Activated T-cell treated with anti-CD3 and anti-CD28 coated beads for 4 hours (primary cell): ENCODE measurements around the gene ERF.

Experiments
- DNase-seq: peaks from one replicate; pipeline ENCODE4 v3.0.0-alpha.2; 2020

Gene ERF

DNA sequence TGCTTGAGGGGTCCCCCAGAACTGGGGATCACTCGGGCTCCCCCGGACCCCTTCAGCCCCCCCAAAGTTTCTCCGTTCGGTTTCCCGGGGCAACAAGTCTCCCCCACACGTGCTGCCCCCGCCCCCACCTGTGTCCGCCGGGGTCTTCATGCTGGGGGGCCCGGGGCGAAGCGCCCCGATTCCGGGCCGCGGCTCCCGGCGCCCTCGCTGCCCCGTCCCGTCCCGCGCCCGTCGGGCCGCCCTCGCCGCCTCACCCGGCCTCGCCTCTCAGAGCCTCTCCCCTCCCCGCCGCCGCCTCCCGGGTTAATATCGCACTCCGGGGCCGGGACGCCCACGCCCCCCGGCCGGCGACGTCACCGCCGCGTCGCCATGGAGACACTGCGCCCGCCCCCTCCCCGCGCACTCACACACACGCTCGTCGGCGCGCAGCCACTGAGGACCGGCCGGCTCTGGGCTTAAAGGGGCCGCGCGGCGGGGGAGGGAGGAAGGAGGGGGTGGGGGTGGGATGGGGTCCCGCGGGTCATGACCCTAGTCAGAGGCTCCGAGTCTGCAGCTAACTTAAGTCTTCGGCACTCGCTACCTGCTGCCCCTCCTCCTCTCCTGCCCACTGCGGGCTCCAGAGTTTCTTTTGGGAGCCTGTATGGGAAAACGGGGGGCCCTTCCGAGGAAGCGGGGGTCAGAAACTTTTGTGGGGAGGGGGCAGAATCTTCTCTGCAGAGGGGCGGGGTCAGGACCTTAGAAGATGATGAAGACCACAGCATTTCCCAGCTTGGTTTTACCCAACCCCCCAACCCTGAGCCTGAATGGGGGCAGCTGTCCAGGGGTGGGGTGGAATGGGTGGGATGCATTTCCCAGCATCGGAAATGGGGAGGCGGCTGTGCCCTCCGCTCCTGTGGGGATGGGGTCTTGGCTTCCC is at the start of gene ERF:
ERF (minus strand) TSS at position 279 of the 916 bp plus-strand sequence; CDS start at position 150, 129 bp downstream.
- peak; percentile 89 for DNase-seq

- DNase-seq, result no peak
Measured at GRCh38 chr19:42303876-42304275, 48.9 kb upstream of the ERF start.

GRCh38 chr19:42303101-42303464 is 48.2 kb upstream of the ERF start:
- no peak for DNase-seq

- no peak for DNase-seq
Measured at GRCh38 chr19:42301646-42302203, 46.8 kb upstream of the ERF start, which contains the start of gene PRR19. TSS of gene PRR19 (plus strand) at chr19:42302132. CDS start at chr19:42309585, 7,453 bp downstream.

DNA sequence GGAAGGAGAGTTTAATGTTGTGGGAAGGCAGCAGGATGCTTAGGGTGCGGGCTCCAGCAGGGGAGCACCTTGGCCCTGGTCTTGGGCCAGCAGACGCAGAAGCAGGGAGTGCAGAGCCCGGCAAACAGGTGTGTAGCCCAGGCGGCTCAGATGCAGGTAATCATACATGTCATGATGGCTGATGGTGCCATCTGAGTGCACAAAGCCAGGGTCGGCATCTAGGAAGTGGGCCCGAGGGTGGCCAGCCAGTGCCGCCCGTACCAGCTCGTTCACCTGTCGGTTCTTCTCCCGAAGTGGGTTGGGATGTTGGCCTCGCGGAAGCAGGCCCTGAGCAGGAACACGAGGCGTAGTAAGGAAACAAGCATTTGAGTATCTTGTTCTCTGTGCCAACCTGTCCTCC is 42.1 kb upstream of the ERF start:
- no peak for DNase-seq

DNA sequence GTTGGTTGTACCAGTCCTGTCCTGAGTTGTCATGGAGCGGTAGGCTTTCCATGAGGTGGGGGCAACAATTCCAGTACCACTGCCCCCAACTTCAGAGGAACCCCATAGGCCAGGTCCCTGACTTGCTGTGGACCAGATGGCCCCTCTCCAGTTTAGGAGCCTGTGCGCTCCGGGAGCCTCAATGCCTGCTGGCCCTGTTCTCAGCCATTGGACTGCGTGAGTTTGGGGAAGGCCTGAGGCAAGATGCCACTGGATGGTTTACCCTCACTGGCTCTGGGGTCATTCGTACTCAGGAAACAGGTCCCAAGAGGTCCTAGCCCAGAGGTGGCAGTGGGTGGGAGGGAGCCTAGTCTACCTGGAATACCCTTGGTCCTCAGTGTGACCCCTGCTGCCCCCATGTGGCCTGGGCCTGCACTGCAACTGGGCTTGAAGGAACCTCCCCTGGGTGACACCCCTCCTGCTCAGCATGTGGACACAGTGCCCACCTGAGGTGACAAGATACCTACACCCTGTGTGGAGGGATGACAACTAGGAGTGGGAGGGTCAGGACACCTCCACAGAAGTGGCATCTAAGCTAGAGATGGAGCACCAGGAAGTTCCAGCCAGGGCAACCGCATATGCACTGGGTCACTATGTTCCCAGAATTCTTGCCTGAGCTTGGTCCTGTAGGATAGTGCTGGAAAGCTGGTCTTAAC is 41.0 kb upstream of the ERF start:
- peak; percentile 93 for DNase-seq

DNA sequence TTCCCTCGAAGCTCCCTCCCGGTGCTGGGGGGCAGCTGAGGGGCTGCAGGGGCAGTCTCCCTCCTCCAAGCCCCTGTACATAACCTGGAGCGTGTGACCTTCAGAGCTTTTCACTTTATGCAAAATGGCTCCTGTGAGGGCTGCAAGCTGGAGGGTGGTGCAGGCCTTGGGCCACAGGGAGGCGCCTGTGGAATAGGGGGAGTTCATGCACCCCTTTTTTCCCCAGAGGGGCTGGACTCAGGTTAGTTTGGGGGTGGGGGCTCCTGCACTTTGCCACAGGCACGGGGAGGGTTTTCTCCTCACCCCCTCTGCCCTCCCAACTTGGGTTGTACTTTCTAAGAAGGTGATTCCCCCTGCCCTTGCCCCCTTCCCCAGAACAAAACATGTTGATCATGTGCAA is 40.4 kb upstream of the ERF start:
- no peak for DNase-seq

- DNase-seq, result no peak
Measured at GRCh38 chr19:42294471-42295137, 39.7 kb upstream of the ERF start.

DNA sequence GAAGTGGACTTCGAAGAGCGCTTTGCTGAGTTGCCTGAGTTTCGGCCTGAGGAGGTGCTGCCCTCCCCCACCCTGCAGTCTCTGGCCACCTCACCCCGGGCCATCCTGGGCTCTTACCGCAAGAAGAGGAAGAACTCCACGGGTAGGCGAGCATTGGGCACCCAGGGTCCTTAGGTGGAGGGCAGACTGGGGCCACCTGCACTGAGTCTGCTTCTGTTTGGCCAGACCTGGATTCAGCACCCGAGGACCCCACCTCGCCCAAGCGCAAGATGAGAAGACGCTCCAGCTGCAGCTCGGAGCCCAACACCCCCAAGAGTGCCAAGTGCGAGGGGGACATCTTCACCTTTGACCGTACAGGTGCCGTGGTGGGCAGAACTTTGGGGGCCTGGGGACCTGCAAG is 39.0 kb upstream of the ERF start:
- DNase-seq, result no peak

GRCh38 chr19:42293540-42293939 is 38.6 kb upstream of the ERF start:
- no peak for DNase-seq

GRCh38 chr19:42292963-42293362 is 38.0 kb upstream of the ERF start:
- DNase-seq, result no peak

- DNase-seq, result no peak
Measured at GRCh38 chr19:42292042-42292960, 37.4 kb upstream of the ERF start.

DNA sequence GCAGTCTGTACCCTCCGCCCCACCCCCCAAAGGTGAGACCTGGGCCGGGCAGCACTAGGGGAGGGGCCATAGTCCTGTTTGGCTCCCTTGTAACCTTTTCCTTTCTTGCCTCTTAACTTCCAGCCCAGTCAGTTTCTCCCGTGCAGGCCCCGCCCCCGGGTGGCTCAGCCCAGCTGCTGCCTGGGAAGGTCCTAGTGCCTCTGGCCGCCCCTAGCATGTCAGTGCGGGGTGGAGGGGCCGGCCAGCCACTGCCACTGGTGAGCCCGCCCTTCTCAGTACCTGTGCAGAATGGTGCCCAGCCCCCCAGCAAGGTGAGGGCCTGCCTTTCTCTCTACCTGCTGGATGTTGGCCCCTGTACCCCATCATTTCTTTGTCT is 36.5 kb upstream of the ERF start:
- DNase-seq, result no peak

GRCh38 chr19:42290523-42291434 is 35.9 kb upstream of the ERF start:
- peak; percentile 43 for DNase-seq

DNA sequence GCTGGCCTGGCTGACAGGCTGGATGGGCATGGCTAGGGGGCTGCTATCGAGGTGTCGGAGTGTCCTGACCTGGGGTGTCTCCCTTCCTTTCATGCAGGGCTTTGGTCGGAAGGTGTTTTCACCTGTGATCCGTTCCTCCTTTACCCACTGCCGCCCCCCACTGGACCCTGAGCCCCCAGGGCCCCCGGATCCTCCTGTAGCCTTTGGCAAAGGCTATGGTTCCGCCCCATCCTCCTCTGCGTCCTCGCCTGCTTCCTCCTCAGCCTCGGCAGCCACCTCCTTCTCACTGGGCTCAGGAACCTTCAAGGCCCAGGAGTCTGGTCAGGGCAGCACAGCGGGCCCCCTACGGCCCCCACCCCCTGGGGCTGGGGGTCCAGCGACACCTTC is 35.2 kb upstream of the ERF start:
- no peak for DNase-seq

GRCh38 chr19:42289556-42290041 is 34.7 kb upstream of the ERF start:
- no peak for DNase-seq

DNA sequence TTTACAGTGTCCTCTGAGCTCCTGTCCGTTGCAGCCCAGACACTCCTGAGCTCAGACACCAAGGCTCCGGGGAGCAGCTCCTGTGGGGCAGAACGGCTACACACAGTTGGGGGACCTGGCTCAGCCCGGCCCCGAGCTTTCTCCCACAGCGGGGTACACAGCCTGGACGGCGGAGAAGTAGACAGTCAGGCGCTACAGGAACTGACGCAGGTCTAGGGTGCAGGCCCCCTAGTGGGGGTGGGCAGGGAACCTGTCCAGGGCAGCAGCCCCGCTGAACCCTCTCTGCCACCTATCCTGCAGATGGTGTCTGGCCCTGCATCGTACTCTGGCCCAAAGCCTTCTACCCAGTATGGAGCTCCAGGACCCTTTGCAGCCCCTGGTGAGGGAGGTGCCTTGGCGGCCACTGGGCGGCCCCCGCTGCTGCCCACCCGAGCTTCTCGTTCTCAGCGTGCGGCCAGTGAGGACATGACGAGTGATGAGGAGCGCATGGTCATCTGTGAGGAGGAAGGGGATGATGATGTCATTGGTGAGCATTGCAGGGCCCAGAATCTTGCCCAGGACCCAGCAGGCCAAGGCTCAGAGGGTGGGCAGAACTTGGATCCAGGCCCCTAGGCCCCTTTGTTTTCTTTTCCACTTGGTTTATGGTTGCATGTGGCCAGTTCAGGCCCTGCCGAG is 34.1 kb upstream of the ERF start:
- no peak for DNase-seq

- no peak for DNase-seq
Measured at GRCh38 chr19:42288387-42288786, 33.5 kb upstream of the ERF start.

DNA sequence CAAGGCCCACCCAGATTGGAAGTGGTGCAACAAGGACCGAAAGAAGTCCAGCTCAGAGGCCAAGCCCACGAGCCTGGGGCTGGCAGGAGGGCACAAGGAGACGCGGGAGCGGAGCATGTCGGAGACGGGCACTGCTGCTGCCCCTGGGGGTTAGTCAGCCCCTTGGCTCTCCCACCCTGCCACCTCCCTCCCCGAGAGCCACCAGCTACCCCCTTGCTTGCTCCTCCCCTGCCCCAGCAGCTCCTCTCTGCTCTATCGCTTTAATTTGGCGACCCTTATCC is 32.8 kb upstream of the ERF start:
- no peak for DNase-seq

DNA sequence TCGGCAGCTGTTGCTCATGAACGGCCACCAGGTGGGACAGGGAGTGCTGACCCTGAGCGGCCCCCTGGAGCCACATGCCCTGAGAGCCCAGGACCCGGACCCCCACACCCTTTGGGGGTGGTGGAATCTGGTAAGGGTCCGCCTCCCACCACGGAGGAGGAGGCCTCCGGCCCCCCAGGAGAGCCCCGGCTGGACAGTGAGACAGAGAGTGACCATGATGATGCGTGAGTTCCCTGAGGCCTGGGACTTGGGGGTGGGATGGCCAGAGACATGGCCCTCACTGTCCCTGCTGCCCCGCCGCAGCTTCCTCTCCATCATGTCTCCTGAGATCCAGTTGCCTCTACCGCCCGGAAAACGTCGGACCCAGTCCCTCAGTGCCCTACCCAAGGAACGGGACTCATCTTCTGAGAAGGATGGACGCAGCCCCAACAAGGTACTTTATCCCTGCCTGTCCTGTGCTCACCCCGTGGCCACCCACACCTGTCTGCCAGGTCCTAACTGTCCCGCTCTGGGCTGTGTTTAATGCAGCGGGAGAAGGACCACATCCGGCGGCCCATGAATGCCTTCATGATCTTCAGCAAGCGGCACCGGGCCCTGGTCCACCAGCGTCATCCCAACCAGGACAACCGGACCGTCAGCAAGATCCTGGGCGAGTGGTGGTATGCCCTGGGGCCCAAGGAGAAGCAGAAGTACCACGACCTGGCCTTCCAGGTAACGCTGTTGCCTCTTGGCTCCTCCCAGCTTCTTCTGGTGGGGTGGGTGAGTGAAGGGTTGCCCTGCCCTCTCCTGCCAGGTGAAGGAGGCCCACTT is 32.3 kb upstream of the ERF start:
- no peak for DNase-seq
